HG03025 (cell line): ENCODE data around the gene FGGY.
A peak's percentile ranks its signal among the peaks of the same experiment; 100 is the strongest.
"Not testable (repeated sequence)": the region's sequence is repeated elsewhere in the genome, so short reads cannot be mapped to it uniquely, and the experiment has no call there.

Experiments
- ATAC-seq: cut with Tn5 transposase; IDR thresholded peaks from one replicate; pipeline ENCODE4 v1.9.1; 2021; ENCODE audit warnings: mild to moderate bottlenecking, moderate library complexity; ENCODE audit not compliant: unreplicated experiment, low FRiP score

Gene FGGY

DNA sequence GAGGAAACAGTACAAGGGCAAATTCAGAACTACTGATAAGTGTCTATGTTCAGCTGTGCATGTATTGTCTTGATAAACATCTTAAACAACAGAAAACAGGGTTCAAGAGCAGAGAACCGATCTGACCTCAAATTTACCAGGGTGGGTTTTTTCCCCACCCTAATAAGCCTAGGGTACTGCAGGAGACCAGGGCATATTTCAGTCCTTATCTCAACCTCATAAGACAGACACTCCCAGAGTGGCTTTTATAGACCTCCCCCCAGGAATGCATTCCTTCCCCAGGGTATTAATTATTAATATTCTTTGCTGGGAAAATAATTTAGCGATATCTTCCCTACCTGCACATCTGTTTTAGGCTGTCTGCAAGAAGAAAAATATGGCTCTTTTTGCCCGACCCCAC, 261.7 kb downstream of the FGGY start:
- ATAC-seq: not testable (repeated sequence)

DNA sequence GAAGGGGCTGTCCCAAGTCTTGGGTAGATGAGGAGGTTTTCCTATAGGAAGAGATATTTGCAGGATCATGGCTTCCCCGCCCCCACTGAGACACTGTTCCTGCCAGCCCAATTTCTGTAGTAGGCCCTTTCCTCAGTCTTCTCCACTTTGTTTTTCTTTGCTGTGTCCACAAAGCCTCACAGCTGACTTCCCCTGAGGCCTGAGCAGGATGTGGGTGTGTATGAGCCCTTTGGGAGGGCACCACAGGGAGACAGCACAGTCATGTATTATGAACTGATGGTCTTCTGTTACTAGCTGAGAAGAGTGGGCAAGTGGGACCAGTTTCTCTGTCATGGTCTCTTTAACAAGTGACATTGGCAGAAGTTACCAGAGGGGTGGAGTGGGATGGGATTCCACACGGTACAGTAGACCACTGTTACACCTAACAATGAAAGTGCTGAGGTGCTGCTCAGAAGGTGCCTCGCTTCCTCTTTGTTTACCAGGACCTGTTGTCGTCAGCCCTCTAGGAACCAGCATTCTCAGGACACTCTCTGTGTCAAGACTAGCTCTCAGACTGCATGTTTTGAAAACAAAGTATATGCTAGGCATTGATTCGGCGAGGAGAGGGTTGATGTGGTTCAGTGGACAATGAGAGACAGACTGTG, 264.0 kb downstream of the FGGY start:
- ATAC-seq: peak; percentile 65

DNA sequence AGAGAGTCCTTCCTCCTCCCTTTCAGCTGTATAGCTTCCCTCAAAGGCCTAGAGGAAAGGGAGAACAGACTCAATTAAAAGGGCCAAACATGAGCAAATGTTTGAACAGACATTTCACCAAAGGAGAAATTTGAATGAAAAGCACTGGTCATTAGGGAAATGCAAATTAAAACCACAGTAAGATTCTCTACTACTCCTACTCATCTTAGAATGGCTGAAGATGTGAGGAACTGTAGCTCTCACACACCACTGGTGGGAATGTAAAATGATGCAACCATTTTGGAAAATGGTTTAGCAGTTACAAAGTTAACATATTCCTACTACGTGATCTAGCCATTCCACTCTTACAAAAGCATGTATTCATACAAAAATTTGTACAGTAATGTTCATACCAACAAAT, 264.9 kb downstream of the FGGY start:
- no peak for ATAC-seq

DNA sequence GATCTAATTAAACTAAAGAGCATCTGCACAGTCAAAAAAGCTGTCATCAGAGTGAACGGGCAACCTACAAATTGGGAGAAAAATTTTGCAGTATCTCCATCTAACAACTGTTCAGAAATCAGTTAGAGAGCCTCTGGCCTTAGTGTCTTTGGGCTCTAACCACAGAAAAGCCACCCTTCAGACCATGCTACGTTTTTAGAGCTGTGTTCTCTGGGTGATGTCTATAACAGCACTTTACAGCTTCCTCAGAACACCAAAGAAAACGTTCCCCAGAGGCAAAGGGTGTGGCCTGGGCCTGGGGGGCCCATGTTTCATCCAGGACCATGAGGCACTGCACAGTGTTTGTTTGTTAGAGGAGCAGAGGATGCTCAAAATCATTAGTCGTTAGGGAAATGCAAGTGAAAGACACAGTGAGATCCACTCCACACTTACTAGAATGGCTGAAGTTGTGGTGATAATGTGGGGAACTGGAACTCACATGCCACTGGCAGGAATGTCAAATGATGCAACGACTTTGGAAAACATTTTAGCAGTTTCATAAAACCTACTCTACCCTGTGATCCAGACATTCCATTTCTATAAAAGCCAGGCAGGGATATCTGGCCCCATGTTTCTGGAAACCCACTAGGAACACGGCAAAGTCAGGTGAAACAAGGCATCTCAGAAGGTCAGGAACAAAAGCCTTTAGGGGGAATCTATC, 267.4 kb downstream of the FGGY start:
- ATAC-seq: no peak

DNA sequence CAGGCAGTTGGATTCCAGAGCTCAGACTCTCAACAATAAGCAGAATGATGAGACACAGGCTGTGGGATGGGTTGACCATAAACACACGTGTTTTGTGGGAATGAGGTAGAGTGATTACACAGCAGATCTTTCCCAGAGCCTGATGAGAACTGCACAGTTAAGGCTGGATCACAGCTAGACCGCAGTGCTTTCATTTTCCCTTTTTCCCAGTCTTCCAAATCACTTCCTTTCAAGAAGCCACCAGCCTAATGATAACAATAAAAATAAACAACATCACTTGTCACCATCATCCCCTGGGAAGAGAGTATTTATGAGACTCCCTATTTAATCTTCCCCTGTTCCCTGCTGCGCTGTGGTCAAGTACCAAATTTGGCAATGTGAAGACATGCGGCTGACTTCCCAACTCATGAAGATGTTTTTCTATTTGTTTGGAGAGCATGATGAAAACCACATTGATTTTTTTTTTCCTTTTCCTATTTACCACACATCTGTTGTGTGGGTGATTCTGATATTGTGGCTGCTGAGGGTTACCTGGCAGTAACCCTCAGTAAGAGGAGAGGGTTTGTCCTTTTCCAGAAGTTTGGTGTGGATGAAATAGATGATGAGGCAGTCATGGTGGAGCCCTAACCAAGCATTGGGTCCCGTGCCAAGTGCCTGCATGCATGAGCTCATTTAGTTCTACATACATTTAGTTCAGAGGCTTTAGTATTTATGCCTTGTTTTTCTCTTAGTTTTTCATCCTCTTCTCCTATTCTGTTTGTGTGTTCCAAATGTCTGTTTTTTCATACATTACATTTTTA, 268.9 kb downstream of the FGGY start:
- no peak for ATAC-seq

DNA sequence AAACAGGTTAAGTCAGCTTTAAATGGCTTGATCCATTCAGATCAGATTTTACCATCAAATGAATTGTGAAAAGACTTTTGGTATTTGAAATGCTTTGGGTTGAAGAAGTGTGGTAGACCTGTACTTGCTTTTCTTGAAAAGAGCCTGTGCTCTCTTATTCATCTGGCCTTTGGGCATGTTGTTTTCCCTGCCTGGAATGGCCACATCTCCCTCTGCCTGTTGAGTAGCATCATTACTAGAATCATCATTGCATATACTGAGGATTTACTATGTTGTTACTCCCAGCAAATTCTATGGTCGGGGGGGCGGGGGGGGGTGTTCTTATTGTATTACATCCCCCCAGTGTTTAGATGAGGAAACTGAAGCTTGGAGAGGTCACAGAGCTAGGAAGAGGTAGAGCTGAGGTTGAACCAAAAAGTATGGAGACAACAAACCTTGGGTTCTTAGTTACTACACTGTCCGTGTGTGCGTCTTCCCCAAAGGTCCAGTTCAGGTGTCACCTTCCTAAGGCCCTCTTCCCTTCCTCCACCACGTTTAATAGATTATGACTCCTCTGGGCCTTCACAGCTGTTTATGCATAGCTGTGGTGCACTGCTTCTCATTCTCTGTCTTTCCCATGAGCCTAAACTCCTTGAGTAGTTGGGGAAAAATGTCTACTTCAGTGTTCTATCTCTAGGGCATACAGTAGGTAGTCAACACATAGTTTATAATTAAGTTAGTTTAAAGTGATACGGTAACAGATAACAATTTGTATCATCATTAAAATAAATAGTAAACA, 271.5 kb downstream of the FGGY start:
- ATAC-seq: no peak

DNA sequence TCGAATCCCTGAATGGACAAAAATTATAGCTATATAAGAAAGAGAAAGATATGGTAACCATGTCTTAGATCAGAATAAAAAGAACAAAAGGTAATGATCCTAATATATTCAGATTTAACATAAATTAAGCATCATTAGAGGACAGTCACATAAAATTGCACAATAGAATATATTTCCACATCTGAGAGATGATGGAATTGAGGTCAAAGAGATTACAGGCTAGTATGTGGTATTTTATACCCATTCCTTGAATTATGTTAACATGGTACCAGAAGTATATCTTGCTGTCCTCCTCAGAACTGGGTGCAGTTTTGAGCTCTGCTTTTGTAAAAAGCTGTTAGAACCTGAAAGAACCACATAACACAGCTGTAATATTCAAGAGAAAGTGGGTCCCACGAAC, 272.3 kb downstream of the FGGY start:
- no peak for ATAC-seq

DNA sequence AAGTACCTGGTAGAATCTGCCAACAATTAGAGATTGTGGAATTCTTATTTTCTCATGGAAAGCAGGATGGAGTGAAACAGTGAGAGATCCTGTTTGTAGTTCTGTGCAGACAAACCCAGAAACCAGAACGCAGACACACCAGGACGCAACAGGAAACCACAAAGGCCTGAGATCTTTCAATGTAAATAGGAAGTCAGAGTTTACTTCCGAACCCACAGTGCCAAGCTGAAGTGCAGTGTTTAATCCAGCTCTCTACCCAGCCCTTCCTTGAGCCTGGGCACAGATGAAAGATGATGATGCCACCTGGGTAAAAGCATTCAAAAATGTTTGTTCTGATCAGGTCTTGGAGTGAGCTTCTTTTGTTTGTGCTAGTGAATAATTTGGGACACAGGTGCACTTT, 273.6 kb downstream of the FGGY start:
- ATAC-seq: peak; percentile 87

DNA sequence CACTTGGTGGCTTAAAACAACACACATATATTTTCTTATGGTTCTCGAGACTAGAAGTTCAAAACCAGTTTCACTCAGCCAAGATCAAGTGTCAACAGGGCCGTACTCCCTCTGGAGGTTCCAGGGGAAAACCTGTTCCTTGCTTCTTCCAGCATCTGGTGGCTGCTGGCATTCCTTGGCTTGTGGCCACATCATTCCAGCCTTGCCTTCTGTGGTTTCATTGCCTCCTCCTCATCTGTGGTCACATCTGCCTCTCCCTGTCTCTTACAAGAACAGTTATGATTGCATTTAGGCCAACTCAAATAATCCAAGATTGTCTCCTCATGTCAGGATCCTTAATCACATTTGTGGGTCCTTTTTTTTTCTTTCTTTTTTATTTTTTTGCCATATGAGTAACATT, 277.2 kb downstream of the FGGY start:
- ATAC-seq: no peak

DNA sequence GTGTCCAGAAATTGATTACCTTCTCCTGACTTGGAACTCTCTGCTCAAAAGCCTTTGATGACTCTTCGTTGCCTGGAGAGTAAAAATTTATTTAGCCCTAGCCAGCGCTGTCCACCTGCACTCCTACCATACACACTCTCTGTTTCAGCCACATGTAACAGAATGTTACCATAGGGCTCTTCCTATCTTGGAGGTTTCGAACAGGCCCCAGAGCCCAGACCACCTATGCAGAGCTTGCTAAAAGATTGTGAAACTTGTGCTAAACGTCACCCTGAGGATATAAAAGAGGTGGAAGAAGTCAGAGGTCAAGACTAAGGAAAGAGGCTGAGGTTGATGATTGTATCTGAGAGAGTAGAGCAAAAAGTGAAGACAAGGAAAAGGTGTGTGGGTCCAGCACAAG, 280.9 kb downstream of the FGGY start:
- peak; percentile 71 for ATAC-seq

DNA sequence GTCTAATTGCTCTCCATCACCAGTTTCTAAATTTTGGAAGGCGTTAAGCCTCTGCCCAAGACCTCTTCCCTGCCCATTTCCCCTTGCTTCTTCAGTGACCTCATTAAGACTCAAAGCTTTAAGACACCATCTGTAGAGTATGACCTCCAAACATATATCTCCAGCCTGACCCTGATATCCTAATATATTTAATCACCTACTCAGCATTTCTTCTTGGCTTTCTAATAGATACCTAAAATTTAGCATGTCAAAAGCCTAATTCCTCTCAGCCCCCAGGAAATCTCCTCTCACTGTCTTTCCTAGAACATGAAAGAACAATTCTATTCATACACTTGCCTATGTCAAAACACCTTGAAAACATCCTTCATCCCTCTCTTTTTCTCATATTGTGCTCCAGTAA, 282.3 kb downstream of the FGGY start:
- ATAC-seq: no peak

DNA sequence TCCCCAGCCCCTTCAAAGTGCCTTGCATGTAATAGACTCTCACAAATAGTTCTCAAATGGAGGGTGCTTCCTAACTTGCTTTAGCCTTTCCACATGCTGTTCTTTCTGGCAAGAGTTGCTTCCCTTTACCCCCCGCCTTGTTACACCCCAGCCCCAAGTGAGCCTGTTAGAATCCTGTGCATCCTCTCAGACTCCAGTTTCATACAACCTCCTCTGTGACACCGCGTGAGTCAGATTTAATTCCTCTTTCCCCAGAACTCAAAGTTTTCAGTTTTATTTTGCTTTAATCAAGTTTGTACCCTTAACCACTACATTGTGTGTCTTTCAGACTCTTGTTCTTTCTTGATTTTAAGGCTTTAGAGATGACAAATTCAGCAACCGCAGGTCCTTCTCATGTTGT, 283.4 kb downstream of the FGGY start:
- no peak for ATAC-seq

DNA sequence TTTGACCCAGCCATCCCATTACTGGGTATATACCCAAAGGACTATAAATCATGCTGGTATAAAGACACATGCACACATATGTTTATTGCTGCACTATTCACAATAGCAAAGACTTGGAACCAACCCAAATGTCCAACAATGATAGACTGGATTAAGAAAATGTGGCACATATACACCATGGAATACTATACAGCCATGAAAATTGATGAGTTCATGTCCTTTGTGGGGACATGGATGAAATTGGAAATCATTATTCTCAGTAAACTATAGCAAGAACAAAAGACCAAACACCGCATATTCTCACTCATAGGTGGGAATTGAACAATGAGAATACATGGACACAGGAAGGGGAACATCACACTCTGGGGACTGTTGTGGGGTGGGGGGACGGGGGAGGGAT, 295.5 kb downstream of the FGGY start:
- ATAC-seq: not testable (repeated sequence)

DNA sequence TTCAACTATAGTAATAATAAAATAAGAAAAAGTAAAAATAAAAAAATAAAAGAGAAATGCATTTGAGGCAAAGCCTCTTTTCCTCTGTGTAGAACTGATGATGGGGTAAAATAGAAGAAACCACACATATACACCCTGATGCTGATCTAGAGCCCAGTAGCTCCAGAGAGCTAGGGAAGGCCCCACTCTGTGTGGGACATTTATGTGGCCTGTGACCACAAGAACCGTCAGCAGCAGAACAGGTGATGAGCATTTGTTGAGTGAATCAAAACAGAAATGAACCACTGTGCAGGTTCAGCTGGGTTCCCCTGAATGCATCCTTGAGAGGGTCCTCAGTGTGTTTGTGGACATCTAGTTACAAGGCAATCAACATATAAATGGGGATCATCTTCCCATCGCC, 296.0 kb downstream of the FGGY start:
- ATAC-seq: no peak

DNA sequence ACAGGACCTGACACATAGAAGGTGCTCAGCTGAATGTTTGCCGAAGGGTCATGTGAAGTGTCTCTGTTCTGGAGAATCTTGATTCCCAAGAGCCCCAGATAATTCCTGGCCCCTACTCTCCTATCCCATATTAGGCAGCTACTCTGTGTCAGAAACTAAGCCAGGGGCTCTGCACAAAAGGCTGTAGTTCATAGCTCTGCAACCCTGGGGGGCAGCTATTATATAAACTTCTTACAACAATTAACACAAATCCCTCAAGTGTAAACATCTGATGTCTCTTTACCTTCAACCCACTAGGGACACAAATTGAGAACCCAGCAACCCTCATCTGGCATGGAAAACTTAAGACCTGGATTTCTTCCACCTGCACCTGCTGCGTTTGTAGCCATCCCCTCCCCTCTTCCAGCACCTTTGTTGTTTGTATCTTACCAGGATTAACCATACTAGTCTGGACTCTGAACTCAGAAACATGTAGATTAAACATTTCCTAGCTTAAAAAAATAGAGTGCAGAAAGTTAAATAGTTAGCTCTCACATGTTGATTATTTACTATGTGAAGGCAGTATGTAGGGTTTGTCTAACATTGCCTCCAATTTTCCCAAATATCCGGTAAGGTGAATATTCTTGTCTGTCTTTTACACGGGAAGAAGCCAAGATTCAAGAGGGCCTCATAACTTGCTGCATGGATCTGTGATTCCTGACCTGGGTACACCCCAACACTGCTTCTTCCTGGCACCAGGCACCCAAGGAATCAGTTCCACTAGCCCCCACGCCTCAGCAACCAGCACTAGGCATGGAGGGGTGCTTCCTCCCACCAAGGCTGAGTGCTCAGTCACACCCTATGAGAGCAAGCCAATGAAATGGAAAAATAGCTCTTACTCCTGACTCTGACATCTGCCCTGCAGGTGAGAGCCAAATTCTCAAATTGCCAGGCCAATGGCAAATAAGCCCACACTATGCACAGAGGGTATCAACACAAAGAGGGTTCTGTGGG, 297.2 kb downstream of the FGGY start:
- ATAC-seq: no peak

DNA sequence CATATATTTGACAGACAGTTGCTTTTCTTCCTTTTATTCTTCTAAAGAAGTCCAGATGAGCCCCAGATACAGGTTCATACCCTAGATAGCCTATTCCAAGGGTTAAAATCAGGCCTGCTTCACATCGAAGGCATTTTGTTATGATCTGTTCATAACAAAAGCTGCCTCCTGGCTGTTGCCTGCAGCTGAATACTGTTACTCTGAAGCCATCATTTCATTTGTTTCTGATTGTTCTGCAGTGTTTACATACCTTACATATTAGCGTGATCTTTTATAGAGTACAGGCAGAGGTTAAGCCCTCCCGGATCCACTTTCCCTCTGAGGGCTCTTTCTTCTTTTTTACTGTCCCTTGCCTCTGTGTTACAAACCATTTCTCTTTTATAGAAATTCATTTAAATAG, 298.9 kb downstream of the FGGY start:
- ATAC-seq: no peak

DNA sequence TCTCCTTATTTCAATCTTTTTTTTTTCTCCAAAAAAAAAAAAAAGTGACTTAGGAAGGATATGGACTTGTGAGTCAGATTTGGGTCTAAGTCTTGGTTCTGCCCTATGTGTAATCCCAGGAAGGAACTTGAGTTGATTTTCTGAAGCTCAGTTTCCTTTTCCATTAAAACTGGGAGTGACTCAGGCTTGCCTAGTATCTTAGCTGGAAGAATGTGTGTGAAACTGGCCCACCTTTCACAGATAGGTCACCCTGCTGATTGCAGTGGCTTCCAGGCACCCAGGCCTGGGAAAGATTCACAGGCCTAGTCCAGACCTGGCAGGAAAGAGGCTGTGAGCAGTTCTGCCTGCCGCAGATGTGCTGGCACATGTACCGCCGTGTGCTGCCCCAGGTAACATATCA, 299.5 kb downstream of the FGGY start:
- no peak for ATAC-seq

DNA sequence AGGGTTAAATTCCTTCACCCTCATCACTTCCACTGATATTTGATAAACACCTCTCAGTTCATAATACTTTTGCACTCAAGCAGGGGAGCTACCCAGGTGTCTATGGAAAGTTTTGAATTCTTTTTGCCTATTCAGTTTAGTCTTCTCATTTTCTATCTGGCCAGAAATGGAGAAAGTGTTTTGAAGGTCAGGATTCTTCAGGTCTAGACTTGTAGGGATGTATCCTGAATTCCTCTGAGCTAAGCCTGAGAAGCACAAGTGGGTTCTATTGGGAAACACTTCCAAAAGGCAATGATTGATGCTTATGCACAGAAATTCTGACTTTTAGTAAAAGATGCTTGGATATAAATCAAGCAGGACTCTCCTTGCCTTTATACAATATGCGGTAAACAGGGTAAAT, 300.1 kb downstream of the FGGY start:
- ATAC-seq: no peak

DNA sequence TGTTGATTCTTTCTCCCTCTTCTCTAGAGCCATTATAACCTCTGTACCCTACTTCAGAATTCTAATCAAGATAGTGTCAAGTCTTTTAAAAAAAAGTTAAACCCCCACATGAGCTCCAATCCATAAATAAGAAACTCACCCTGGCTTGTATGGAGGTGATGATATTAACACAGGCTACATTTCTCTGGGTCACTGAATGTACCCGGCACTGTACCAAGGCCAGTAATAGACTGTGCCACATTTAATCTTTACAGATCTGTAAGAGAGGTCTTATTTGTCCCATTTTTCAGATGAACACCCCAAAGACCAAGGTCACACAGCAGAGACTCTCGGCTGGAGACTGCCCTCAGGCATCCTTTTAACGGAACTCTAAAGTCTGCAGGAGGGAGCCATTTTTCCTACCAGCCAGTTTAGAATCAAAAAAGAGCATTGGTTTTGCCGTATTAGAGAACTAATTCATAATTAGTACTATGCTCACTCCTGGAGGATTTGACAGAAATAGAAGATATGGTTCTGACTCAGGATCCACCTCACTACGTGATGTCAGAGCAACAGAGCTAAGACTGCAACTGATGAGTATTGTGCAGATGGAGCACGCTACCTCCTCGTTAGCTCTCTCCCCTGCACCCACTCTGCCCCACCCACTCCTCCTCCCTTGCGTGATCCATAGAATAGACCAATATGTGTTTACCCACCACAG, 300.7 kb downstream of the FGGY start:
- no peak for ATAC-seq
